Fibroblast of skin of left quadriceps (primary cell): ENCODE results near the gene RNF25.

Experiments
- DNase-seq, 2 experiments: peaks; one replicate each; pipeline ENCODE4 v3.0.0-alpha.2; 2013; ENCODE audit warnings: low read depth in 2 of 2

Gene RNF25

GRCh38 chr2:218671654-218672566, at the start of gene RNF25, which contains the start of gene STK36:
TSS of gene RNF25 (minus strand) at chr2:218672002. CDS start at chr2:218671970, 32 bp downstream.
TSS of gene STK36 (plus strand) at chr2:218672086. CDS start at chr2:218672830, 744 bp downstream.
- peak; percentile 64 to 72 for DNase-seq

GRCh38 chr2:218721488-218721887, 49.7 kb upstream of the RNF25 start:
- DNase-seq, result no peak

GRCh38 chr2:218720048-218721041, 48.5 kb upstream of the RNF25 start:
- no peak for DNase-seq

- DNase-seq, result no peak
Measured at GRCh38 chr2:218719457-218719856, 47.7 kb upstream of the RNF25 start.

- no peak for DNase-seq
Measured at GRCh38 chr2:218718058-218718457, 46.3 kb upstream of the RNF25 start.

GRCh38 chr2:218717262-218717661, 45.5 kb upstream of the RNF25 start:
- DNase-seq, result no peak

- no peak for DNase-seq
Measured at GRCh38 chr2:218716070-218716469, 44.3 kb upstream of the RNF25 start.

GRCh38 chr2:218713922-218714321, 42.1 kb upstream of the RNF25 start:
- DNase-seq, result no peak

GRCh38 chr2:218711550-218711929, 39.7 kb upstream of the RNF25 start:
- peak in 1 of 2 experiments; percentile 37 for DNase-seq

- peak; percentile 91 to 92 for DNase-seq
Measured at GRCh38 chr2:218710687-218711549, 39.1 kb upstream of the RNF25 start, which contains the start of gene TTLL4. TSS of gene TTLL4 (plus strand) at chr2:218710835. CDS start at chr2:218737677, 26,842 bp downstream.

- DNase-seq, result no peak
Measured at GRCh38 chr2:218710334-218710686, 38.5 kb upstream of the RNF25 start.

GRCh38 chr2:218709908-218710307, 38.1 kb upstream of the RNF25 start:
- no peak for DNase-seq

- no peak for DNase-seq
Measured at GRCh38 chr2:218708086-218708485, 36.3 kb upstream of the RNF25 start.

- DNase-seq, result no peak
Measured at GRCh38 chr2:218703341-218703740, 31.5 kb upstream of the RNF25 start.

GRCh38 chr2:218701806-218702205, 30.0 kb upstream of the RNF25 start:
- DNase-seq, result no peak

GRCh38 chr2:218698885-218699284, 27.1 kb upstream of the RNF25 start:
- DNase-seq, result no peak

- no peak for DNase-seq
Measured at GRCh38 chr2:218694405-218695145, 22.8 kb upstream of the RNF25 start.

- DNase-seq, result no peak
Measured at GRCh38 chr2:218691234-218691633, 19.4 kb upstream of the RNF25 start.

GRCh38 chr2:218687400-218688060, 15.7 kb upstream of the RNF25 start:
- peak; percentile 46 for DNase-seq

- no peak for DNase-seq
Measured at GRCh38 chr2:218680061-218680460, 8.3 kb upstream of the RNF25 start.
